Left kidney (tissue), 2 donors: ENCODE data around the gene RAPGEF4. TPM values are rescaled to one million over a fixed set of nuclear protein-coding genes. Genes with fewer than 3 reads are reported as not detected.

Experiments used
- DNase-seq: peaks from one replicate; pipeline ENCODE4 v3.0.0-alpha.2; 2013
- polyA plus RNA-seq: library from polyadenylated mRNA; unstranded; fragments of 120-200 nt; gene quantifications from one replicate; pipeline ENCODE4 v1.2.1, GENCODE V29; 2013; ENCODE audit not compliant: insufficient read length

RAPGEF4 gene
- polyA plus RNA-seq, 1 donor: 13.4 TPM

DNA sequence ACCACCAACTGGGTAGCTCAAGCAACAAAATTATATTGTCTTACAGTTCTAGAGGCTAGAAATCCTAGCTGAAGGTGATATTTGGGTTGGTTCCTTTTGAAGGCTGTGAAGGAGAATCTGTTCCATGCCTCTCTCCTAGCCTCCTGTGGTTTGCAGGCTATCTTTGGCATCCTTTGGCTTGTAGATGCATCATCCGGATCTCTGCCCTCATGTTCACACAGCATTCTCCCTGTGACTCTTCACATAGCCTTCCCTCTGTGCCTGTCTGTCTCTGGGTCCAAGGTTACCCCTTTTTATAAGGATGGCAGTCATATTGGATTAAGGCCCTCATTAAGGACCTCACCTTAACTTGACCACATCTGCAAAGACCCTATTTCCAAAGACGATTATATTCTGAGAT lies 261.4 kb downstream of the RAPGEF4 start:
- DNase-seq: no peak

DNA sequence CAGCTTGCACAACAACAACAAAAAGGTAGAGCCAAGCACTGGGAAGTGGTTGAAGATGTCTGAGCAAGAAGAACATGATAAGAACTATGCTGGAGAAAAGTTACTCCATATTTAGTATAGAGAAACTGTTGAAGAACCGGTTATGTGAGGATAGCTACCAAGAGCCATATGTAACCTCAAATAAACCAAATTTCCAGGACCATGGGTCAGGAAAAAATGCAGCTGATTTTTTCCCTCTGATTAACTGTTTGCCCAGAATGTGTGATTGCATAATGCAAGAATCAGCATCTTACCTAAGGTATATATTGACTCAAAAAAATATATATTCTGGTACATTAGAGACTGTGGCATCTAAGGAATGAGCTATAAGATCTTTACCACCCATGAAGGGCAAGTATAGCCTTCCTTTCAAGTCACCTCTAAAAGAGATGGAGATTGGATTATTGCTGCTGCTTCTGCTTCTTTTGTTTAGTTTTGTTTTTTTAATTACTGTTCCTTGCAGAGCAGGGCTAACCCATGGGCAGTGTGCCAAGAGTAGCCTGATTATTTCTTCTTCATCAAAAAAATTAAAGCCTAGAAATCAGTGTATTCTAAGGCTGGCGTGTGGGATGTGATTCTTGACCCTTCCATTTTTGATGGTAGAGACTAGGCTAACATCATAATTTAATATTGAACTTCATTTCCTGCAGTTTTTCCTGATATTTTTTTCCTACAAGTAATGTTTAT lies 263.1 kb downstream of the RAPGEF4 start:
- no peak for DNase-seq

- DNase-seq: no peak
Measured at GRCh38 chr2:172999641-173000386, 264.2 kb downstream of the RAPGEF4 start.

DNA sequence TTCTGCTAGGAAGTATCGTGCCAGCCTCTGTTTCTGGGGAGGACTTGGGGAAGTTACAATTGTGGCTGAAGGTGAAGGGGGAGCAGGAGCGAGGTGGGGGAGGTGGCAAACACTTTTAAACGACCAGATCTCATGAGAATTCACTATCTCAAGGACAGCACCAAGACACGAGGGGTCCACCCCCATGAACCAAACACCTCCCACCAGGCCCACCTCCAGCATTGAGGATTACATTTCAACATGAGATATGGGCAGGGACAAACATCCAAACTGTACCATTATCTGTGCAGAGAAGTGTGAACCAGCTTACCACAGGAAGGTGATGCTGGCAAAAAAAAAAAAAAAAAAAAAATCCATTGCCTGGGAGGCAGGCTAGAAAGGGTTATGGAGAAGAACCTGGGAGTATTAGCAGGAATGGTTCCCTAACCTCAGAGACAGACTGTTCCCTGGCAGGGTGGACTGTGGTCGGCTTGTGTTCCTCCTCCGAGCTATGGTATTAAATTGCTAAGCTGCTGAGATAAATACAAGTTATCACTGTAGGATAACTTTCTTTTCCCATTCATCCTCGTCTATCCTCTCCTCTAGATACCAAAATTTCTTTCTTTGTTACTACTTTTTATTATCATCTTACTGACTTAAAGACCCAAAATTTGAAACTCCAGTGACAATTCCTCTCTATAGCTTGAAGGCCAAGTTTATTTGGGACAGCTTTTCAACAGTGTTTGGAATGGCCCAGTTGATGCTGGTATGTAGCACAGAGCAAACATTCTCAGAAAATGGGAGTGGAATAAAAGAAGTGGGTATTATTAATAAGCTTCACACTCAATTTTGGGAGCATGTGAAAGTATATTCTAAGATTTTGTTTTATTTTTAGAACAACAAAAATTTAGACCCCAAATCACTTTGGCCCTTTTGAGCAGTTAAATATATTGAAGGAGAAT lies 266.3 kb downstream of the RAPGEF4 start:
- no peak for DNase-seq

DNA sequence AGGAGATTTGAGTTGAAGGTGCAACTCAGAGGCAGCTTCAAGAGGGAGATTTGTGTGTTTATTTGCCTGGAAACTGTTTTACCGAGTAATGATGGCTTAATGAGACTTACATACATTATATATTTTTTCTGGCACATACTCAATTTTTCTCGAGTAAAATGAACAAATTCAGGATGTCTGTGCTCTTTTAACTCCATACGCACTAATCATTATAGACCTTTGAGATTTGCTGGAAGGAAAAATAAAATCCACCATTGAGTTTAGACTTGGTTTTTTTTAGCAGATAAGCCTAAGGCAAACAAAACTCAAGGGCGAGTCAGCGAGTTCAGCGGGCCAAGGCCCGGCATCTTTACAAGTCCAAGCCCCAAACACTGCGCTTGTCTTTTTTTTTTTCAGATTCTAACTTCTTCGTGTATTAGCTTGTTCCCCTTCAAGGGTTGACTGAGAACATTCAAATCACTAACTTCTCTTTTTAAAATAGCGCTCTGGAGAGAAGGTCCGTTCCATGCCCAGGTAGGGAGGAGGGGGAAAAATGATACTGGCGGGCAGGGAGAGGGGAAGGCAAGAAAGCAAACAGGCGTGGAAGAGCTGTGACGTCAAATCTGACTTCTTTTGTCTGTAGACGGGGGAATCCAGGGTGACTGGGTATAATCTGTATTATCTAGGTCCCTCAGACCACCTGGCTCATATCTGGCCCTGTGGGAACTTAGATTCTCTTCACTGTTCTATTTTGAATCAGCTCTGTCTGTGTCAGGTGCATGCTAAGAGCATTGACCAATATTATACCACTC lies 267.3 kb downstream of the RAPGEF4 start:
- DNase-seq: no peak

- no peak for DNase-seq
Measured at GRCh38 chr2:173008786-173009185, 273.1 kb downstream of the RAPGEF4 start.

GRCh38 chr2:173010233-173010632 lies 274.6 kb downstream of the RAPGEF4 start:
- no peak for DNase-seq

DNA sequence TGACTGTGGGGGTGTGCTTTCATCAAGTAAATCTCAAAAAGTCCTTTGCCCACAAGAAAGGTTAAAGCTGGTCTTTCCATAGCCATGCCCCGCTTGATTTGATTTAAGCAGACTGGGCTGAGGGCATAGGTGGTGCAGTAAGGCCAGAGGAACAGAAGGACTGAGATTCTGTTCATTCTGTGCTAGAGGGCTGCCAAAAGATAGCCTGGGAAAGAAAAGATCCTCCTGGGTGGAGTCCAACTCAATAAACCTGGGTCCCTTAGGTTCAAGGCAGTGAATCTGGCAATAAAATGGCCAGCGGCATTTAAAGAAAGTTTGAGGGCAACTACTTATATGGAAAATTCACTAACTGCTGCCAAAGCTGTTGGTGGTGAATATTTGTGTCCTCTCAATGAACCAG lies 280.8 kb downstream of the RAPGEF4 start:
- DNase-seq: no peak

GRCh38 chr2:173017646-173018420 lies 282.2 kb downstream of the RAPGEF4 start:
- no peak for DNase-seq

DNA sequence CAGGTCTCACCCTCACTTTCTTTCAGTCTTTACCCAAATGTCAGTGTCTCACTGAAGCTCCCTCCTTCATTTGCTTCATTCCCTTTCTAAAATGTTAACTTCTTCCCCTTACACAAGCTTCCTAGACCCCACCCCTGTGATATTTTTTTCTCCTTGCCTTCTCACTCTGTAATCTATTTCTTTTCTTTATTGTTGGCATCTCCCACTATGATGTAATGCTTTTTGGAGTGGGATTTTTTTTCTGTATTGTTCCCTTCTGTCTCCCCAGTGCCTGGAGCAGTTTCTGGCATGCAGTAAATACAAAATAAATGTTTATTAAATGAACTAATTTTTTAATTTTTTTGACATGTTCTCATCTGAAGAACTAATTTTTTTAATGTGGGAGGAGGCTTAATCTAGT lies 284.1 kb downstream of the RAPGEF4 start:
- DNase-seq: no peak

GRCh38 chr2:173021939-173022371 lies 286.3 kb downstream of the RAPGEF4 start:
- DNase-seq: no peak

DNA sequence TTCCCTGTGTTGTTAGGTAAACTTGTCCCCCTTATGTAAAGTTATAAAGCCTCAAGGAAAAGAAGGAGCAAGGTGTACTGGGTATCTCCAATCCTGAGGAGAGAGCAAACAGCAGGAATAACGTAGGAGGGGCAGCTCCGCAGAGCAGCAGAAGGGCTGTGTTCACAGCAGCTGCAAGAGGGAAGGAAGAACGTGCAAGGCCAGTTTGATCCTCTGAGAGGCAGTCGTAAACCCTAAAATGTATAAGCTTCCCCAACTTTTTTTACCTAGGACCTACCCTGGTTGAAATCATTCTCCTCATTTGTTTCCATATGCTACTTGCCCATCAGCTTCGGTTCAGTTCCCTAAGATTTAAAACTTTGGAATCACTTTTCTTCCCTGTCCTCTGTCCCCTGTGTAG lies 288.1 kb downstream of the RAPGEF4 start:
- DNase-seq: no peak

DNA sequence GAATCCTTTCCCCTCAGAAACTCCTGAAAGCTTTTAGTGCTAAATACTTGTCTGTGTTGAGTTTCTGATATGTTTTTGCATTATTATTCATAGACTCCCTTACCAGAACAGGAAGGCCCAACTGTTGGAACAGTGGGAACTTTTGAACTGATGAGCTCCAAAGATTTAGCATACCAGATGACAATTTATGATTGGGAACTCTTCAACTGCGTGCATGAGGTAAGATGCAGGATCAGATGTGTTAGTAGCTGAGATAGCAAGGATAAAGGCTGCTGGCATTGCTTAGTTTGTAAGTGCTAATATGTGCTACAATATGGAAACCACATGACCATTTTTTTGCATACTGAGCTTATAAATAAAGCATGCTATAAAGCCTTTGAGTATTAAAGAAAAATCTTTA lies 290.8 kb downstream of the RAPGEF4 start:
- DNase-seq: no peak

GRCh38 chr2:173027181-173028128 lies 291.8 kb downstream of the RAPGEF4 start:
- DNase-seq: peak; percentile 91

DNA sequence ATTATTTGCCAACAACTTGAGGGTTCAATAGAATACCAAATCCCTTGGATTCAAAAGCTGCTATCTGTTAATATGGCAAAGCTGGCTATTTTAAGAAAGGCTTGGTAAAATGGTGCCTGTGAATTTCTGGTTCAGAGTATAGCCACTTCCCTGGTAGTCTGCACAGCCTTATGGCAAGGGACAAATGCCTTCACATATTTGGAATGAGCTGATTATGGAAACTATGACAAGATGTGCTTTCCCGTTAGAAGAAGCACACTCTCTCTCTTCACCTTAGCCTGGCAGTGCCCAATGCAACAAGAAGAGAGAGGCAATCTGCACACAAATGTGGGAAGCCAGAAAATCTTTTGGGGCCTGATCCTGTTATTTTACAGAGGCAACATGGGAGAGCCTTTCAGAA lies 292.5 kb downstream of the RAPGEF4 start:
- DNase-seq: no peak

DNA sequence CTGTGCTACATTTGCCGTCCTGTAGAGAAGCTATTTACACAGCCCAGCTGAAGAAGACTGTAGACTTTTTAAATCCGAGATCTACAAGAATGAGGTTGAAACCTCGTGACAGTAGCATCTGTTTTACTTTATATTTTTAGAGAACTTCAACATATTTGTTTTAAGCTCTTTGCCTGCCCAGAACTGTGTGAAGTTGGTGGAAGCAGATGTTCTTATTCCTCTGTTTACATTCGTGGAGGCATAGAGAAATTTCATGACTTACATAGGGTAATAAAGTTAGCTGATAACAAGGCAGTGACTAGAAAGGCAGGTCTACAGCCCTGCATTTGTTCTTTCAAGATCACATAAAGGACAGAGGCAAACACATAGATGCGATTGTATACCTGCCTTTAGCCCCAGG lies 293.0 kb downstream of the RAPGEF4 start:
- DNase-seq: no peak

DNA sequence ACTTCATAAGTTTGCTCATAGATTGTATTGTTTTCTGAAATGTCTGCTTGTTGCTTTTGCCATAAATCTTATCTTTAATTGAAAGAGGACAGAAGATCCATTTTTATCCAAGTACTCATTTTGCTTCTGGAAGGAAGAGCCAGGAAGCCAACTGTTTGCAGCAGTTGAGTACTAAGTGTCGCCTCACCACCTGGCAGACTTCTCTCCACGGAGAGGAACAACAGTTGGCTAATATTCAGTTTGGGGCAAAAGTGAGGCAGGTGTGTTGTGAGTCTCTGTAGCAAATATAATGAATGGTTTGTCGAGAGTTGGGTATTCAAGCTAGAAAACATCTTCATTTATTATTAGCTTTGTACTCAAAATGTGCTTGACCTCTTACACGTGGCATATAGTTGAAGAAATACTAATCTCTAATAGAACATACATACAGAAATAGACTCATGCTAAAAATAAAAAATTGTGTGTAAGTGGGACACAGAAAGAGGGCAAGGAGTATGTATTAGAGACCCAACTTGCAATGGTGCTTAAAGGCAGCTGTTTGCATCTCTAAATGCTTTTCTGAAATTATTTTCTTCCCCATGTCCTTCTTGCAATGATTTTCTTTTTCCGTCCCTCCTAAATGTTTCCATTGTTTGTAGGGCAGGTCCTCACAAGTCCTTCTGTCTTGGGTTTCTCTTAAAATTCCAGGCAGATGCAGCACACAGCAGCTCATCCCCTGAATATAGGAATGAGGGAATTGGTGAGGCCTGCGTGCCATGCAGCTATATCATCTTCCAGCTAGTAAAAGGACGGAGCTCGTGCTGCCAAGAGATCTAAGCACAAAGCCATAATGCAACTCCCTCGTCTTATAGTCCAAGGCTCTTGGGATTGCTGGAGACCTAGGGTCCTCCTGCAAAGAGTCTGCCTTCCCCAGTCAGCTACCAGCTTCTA lies 295.2 kb downstream of the RAPGEF4 start:
- DNase-seq: no peak

GRCh38 chr2:173032032-173032431 lies 296.4 kb downstream of the RAPGEF4 start:
- DNase-seq: no peak

GRCh38 chr2:173033084-173033483 lies 297.4 kb downstream of the RAPGEF4 start:
- DNase-seq: no peak
